Gastrocnemius medialis (tissue), 4 donors: ENCODE measurements around the gene EIF3K. TPM values are rescaled to one million over a fixed set of nuclear protein-coding genes. Genes with fewer than 3 reads are reported as not detected.

Experiments
- ATAC-seq, 2 donors: fragments of 150-250 bp; one replicate each; pipeline ENCODE4 v1.9.1; 2016
- DNase-seq, 2 donors: peaks; one replicate each; pipeline ENCODE4 v3.0.0-alpha.2; 2019
- H3K27ac ChIP-seq, 4 donors: fragments of 200-600 bp; sonication (generic); 1 replicate in 1 of 4; 2 replicates in 3 of 4; pipeline ENCODE4 v1.5.1; 2016 to 2018; ENCODE audit warnings: mild to moderate bottlenecking in 2 of 4, moderate library complexity in 1 of 4
- H3K27me3 ChIP-seq, 3 donors: fragments of 200-600 bp; sonication (generic) in 2 of 3; 1 replicate in 1 of 3; 2 replicates in 2 of 3; pipeline versions ENCODE4 v1.5.1 to v1.6.0; 2016 to 2019; ENCODE audit warnings: mild to moderate bottlenecking in 1 of 3, moderate library complexity in 1 of 3
- H3K36me3 ChIP-seq, 2 donors: fragments of 200-600 bp; sonication (generic) in 1 of 2; one replicate each; pipeline ENCODE4 v1.5.1; 2017 to 2018
- H3K4me1 ChIP-seq, 2 donors: fragments of 200-600 bp; sonication (generic) in 1 of 2; one replicate each; pipeline ENCODE4 v1.5.1; 2016 to 2017; ENCODE audit warnings: mild to moderate bottlenecking in 2 of 2
- H3K4me3 ChIP-seq, 4 donors: fragments of 200-600 bp; sonication (generic) in 3 of 4; 1 replicate in 1 of 4; 2 replicates in 3 of 4; pipeline ENCODE4 v1.5.1; 2016 to 2019; ENCODE audit warnings: mild to moderate bottlenecking in 2 of 4
- H3K9me3 ChIP-seq, 3 donors: fragments of 200-600 bp; sonication (generic) in 2 of 3; 1 replicate in 1 of 3; 2 replicates in 2 of 3; pipeline ENCODE4 v1.5.1; 2016 to 2019
- POLR2A ChIP-seq, 2 donors: fragments of 450-650 bp; IDR thresholded peaks; one replicate each; pipeline ENCODE4 v1.6.1; 2017; ENCODE audit warnings: antibody characterized with exemption in 2 of 2, mild to moderate bottlenecking in 2 of 2, moderate library complexity in 2 of 2
- in situ Hi-C, 4 donors: fragments of 200-750 bp; cut with MboI; loops; one replicate each; pipeline versions ENCODE4 v1.15.0 to v1.8.0; 2017; ENCODE audit warnings: low sequenced_read_pairs in 4 of 4
- intact Hi-C: fragments of 100-400 bp; cut with DNase I; formaldehyde crosslinking; loops from one replicate; pipeline ENCODE4 v1.15.1; 2023; ENCODE audit warnings: low total_unique reads
- total RNA-seq, 4 donors: library from RNA; depleted of rRNA; stranded (reverse); fragments of >200 nt; gene quantifications; one replicate each; pipeline versions ENCODE4 v1.1.0 to v1.2.3, GENCODE V29; 2016
- TF ChIP-seq, protein P1 (sequence below), 5 experiments: fragments of 450-650 bp in 3 of 5; fragments of 200-600 bp in 2 of 5; sonication (generic) in 2 of 5; IDR thresholded peaks in 4 of 5; conservative IDR thresholded peaks in 1 of 5; 1 replicate in 4 of 5; 2 replicates in 1 of 5; pipeline ENCODE4 v1.5.1; 2016 to 2019; ENCODE audit warnings: antibody characterized with exemption in 5 of 5, mild to moderate bottlenecking in 3 of 5, moderate library complexity in 3 of 5

Gene EIF3K
- total RNA-seq, 4 donors from 2014 or later = 619 to 975 (median 681) TPM

DNA sequence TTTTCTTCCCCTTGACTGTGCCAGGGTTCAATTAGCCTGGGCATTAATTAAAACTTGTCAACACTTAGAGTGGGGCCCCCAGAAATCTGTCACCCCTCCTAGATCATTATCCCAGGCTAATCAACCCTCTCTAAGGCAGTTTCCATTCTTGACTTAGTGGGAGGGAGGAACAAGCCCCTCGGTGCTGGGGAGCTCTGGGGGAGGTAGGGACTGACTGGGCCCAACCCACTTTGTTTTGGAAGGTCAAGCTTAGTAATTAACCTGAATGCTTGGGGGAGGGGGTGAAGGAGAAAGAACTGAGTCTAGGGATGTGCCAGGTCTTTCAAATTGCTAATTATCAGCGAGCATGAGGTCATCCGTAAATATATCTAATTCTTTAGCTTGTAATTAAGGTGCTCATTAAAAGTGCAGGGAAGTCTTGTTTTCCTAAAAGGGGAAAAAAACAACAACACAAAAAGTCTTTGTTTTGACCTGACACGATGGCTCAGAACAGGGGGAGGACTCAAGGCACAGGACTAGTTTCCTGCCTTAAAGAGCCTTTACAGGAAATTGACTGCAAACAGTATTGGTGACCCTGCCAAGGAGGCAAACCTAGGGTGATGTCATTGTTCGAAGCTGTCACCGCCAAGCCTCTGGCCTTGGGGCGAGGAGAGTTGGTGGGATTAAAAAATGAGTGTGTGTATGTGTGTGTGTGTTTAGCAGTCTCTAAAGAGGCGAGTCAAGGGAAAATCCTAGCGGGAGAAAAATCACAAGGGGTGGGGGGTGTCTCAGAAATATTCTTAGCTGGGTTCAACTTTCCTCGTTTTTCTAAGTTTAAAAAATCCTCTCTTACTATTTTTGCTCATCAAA, 47.9 kb downstream of the EIF3K start:
- DNase-seq = no peak
- peak overlapping the region; percentile 98 to 100 (median 99) for H3K27ac ChIP-seq

DNA sequence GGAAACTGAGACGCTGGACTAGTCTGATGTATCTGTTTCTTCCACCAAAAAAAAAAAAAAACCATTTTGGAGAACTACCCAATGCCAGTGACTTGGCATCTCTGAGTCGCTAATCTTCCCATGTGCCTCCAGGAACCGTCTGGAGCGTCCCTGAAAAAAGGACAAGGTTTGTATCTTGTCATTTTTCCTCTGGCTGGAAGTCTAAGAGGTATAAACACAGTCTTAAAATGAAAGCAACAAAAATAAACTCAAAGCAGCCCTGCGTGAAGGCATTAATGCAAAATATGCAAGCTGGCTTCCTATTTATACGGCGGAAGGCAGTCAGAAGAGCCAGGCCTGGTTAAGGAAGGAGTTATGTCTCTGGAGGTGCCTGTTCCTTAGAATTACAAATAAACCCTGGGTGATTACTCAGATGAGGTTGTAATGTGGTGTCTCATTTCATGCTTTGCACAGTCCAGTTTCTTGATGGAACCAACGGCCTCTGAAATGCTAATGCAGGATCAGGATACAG, 48.7 kb downstream of the EIF3K start:
- in situ Hi-C loops (loop anchor here in 1 of 4 donors (25.0 kb wide), 1 partner anchor 1145 kb away; no protein-coding TSS in a partner anchor), intact Hi-C loops (loop anchor here (10.0 kb wide), 1 partner anchor 1597 kb away; no protein-coding TSS in a partner anchor)
- no peaks in the 10 kb centered on the region for H3K36me3 ChIP-seq
- TF ChIP-seq, protein P1, sequence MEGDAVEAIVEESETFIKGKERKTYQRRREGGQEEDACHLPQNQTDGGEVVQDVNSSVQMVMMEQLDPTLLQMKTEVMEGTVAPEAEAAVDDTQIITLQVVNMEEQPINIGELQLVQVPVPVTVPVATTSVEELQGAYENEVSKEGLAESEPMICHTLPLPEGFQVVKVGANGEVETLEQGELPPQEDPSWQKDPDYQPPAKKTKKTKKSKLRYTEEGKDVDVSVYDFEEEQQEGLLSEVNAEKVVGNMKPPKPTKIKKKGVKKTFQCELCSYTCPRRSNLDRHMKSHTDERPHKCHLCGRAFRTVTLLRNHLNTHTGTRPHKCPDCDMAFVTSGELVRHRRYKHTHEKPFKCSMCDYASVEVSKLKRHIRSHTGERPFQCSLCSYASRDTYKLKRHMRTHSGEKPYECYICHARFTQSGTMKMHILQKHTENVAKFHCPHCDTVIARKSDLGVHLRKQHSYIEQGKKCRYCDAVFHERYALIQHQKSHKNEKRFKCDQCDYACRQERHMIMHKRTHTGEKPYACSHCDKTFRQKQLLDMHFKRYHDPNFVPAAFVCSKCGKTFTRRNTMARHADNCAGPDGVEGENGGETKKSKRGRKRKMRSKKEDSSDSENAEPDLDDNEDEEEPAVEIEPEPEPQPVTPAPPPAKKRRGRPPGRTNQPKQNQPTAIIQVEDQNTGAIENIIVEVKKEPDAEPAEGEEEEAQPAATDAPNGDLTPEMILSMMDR (IDR thresholded peaks at IDR 0.05 in 4 of 5, conservative IDR thresholded peaks at IDR 0.05 in 1 of 5) = no peak
- TF ChIP-seq POLR2A (IDR thresholded peaks at IDR 0.05) = peak; percentile 17 to 22
- peak; percentile 51 to 55 for ATAC-seq
- H3K4me1 ChIP-seq = peaks cover 93 to 99% of the 10 kb centered on the region in 2 donors
- no peak for DNase-seq
- peak overlapping the region in 1 of 4 donors; percentile 3 for H3K4me3 ChIP-seq
- H3K27ac ChIP-seq = peak overlapping the region; percentile 98 to 100 (median 99)
- no peaks in the 10 kb centered on the region for H3K9me3 ChIP-seq
- H3K27me3 ChIP-seq = no peaks in the 10 kb centered on the region

More for the DNA sequence above, 47.9 kb downstream of the EIF3K start:
- Histone ChIP-seq H3K9me3 (no peaks in the 10 kb centered on the region), H3K4me1 (peaks cover 99 to 100% of the 10 kb centered on the region in 2 donors), H3K27me3 (no peaks in the 10 kb centered on the region), H3K4me3 (no peak overlapping the region), H3K36me3 (no peaks in the 10 kb centered on the region)
- intact Hi-C loops (loop anchor here (10.0 kb wide), 1 partner anchor 1598 kb away; no protein-coding TSS in a partner anchor), in situ Hi-C loops (loop anchor here in 1 of 4 donors (25.0 kb wide), 1 partner anchor 1145 kb away; no protein-coding TSS in a partner anchor)
- no peak for ATAC-seq
- TF ChIP-seq POLR2A (IDR thresholded peaks at IDR 0.05) = no peak
- TF ChIP-seq, protein P1 (IDR thresholded peaks at IDR 0.05 in 4 of 5, conservative IDR thresholded peaks at IDR 0.05 in 1 of 5) = no peak

DNA sequence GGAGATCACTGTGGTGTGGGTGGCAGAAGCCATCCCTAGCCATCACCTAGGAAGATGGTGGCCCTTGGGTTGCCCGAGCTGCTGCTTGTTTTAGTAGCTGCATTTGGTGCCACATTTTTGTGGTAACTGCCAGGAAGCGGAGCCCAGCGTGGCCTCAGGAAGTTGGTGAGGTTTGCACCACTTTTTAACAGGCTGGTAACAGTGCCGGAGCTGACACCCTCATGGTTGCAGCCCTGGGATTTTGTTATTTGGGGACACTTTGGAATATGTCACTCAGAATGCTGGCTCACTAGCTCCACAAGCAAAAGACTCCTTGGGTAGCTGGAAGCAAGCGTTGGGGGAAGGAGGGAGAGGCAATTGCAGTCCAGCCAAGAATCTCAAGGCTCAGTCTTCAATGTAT, 50.6 kb downstream of the EIF3K start:
- in situ Hi-C loops = loop anchor here in 1 of 4 donors (25.0 kb wide), 1 partner anchor 1143 kb away; no protein-coding TSS in a partner anchor
- H3K36me3 ChIP-seq = no peaks in the 10 kb centered on the region
- no peak for ATAC-seq
- TF ChIP-seq POLR2A (IDR thresholded peaks at IDR 0.05) = no peak
- TF ChIP-seq, protein P1 (IDR thresholded peaks at IDR 0.05 in 4 of 5, conservative IDR thresholded peaks at IDR 0.05 in 1 of 5) = no peak
- intact Hi-C loops = loop anchor here (10.0 kb wide), 1 partner anchor 1595 kb away; no protein-coding TSS in a partner anchor
- DNase-seq = no peak
- peak overlapping the region; percentile 98 to 100 (median 99) for H3K27ac ChIP-seq
- no peaks in the 10 kb centered on the region for H3K9me3 ChIP-seq
- H3K27me3 ChIP-seq = no peaks in the 10 kb centered on the region
- peaks cover 84 to 95% of the 10 kb centered on the region in 2 donors for H3K4me1 ChIP-seq
- H3K4me3 ChIP-seq = no peak overlapping the region

DNA sequence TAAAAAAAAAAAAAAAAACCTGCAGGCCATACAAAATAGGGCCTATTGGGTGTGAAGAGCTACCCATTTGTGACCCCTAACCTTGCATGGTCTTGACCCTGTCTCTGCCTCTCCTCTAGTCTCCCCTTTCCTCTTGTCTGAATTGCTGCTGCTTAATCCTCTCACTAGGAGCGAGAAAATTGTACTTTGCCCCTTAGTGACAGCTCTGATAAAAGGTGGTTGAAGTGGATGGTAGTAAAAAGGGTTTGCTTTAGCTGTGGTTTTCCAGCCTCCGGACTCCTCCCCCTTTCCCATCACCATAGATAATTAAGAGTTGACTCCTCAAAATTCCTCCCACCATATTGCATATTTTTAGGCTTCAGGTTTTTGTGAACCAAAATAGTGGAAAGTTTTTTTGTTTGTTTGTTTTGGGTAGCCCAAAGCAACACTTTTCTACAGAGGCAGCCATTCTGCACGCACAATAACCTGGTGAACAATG, 52.0 kb downstream of the EIF3K start:
- no peak for ATAC-seq
- TF ChIP-seq, protein P1 (IDR thresholded peaks at IDR 0.05 in 4 of 5, conservative IDR thresholded peaks at IDR 0.05 in 1 of 5) = no peak
- TF ChIP-seq POLR2A (IDR thresholded peaks at IDR 0.05) = no peak
- in situ Hi-C loops = loop anchor here in 1 of 4 donors (25.0 kb wide), 1 partner anchor 1141 kb away; no protein-coding TSS in a partner anchor
- peak overlapping the region; percentile 98 to 100 (median 99) for H3K27ac ChIP-seq
- no peaks in the 10 kb centered on the region for H3K36me3 ChIP-seq
- no peak for DNase-seq
- no peaks in the 10 kb centered on the region for H3K9me3 ChIP-seq
- no peaks in the 10 kb centered on the region for H3K27me3 ChIP-seq
- H3K4me1 ChIP-seq = peaks cover 84 to 94% of the 10 kb centered on the region in 2 donors
- no peak overlapping the region for H3K4me3 ChIP-seq
- intact Hi-C loops = no loop called here
